CD4-positive, alpha-beta T cell treated with Interleukin-6 at 100 ng/mL for 8 hours (primary cell): ENCODE results near the gene BAG3.
"Not testable (repeated sequence)": the region's sequence is repeated elsewhere in the genome, so short reads cannot be mapped to it uniquely, and the experiment has no call there.

ENCODE experiments used
- DNase-seq: peaks from one replicate; pipeline ENCODE4 v3.0.0-alpha.2; 2020; ENCODE audit warnings: mixed read lengths, low spot score

The BAG3 gene

GRCh38 chr10:119694608-119695007, 43.4 kb downstream of the BAG3 start:
- no peak for DNase-seq

GRCh38 chr10:119700321-119700954, 49.3 kb downstream of the BAG3 start:
- no peak for DNase-seq

- no peak for DNase-seq
Observed at GRCh38 chr10:119701861-119702260, 50.7 kb downstream of the BAG3 start.

DNA sequence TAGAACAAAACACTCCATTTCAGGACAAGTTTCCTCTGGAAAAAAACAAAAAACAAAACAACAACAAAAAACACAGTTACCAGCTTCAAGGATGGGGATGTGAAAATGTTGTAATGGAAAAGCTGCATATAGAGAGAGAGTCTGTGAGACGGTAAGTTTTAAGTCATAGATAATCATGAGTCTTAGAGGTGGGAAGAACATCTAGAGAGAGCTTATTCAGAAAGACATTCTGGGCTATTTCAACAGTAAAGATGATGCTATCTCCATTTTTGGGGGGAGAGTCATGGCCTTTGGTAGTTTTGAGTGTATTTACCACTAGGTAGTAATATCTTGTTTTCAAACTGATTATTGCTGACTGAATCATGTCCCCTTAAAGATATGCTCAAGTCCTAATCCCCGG, 51.4 kb downstream of the BAG3 start:
- DNase-seq: no peak

- no peak for DNase-seq
Observed at GRCh38 chr10:119703903-119704508, 52.8 kb downstream of the BAG3 start.

GRCh38 chr10:119705434-119705831, 54.3 kb downstream of the BAG3 start:
- no peak for DNase-seq

- no peak for DNase-seq
Observed at GRCh38 chr10:119706521-119707278, 55.5 kb downstream of the BAG3 start.

DNA sequence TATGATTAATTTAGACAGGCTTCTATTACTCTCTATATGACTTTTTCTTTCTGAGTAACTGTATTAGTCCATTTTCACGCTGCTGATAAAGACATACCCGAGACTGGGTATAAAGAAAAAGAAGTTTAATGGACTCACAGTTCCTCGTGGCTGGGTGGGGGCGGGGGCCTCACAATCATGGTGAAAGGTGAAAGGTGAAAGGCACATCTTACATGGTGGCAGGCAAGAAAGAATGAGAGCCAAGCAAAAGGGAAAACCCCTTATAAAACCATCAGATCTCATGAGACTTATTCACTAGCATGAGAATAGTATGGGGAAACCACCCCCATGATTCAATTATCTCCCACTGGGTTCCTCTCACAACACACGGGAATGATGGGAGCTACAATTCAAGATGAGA, 56.2 kb downstream of the BAG3 start:
- DNase-seq: not testable (repeated sequence)

- not testable (repeated sequence) for DNase-seq
Observed at GRCh38 chr10:119710935-119711334, 59.8 kb downstream of the BAG3 start.

GRCh38 chr10:119713744-119714483, 62.7 kb downstream of the BAG3 start:
- no peak for DNase-seq

DNA sequence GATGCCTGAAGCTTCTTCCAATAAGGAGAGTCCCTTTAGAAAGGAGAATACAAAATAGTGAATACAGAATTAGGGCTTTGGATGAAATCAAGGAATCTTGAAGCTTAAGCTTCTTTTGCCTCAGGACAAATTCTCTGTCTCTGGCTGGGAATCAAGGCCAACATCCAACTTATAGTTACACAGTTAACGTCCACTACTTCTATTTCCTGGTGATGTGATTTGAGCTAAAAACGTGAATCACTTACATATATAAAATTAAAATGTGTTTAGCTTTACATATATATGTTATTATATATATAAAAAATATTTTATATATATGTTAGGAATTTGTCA, 63.3 kb downstream of the BAG3 start:
- DNase-seq: no peak

- DNase-seq: no peak
Observed at GRCh38 chr10:119715628-119716505, 64.7 kb downstream of the BAG3 start.

- no peak for DNase-seq
Observed at GRCh38 chr10:119723161-119723560, 72.0 kb downstream of the BAG3 start.

- no peak for DNase-seq
Observed at GRCh38 chr10:119723624-119724023, 72.4 kb downstream of the BAG3 start.

DNA sequence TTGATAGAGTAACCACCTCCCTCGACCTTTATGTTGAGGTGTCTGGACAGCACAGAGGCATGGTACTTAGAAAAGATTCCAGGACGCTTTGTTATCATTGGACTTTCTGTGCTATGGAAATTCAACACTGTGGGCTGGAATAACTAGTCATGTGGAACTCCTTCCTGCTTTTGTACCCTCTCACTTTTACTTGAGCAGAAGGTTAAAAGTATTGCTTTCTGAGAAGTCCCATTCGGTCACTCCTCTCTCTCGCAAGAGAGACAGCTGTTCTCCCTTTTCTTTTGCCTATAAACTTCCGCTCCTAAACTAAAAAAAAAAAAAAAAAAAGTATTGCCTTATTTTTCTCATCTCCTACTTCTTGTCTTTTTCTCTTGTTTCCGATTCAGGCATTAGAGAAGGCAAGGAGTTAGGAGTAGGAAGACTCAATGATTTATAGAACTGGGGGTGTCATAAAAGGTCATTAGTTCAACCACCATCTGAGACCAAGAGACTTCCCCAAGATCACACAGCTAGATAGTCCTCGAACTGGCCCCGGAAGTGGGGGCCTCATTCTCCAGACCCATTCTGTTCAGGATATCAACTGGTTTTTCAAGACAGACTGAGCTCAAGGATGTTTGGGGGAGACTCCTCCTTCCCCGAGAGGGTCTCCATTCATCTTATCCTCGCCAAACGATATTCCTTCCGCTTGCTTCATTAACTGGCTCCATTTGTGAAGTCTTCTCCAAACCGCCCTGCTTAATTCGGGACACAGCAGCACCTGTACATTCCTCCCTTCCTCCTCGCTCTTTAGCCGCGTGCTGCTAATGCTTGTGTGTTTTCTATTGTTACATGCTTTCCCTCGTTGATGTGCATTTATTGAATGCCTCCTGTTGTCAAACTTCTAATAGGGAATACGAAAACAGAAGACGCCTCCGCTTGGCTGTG, 73.7 kb downstream of the BAG3 start:
- DNase-seq: no peak

GRCh38 chr10:119725517-119725827, 74.3 kb downstream of the BAG3 start:
- no peak for DNase-seq

DNA sequence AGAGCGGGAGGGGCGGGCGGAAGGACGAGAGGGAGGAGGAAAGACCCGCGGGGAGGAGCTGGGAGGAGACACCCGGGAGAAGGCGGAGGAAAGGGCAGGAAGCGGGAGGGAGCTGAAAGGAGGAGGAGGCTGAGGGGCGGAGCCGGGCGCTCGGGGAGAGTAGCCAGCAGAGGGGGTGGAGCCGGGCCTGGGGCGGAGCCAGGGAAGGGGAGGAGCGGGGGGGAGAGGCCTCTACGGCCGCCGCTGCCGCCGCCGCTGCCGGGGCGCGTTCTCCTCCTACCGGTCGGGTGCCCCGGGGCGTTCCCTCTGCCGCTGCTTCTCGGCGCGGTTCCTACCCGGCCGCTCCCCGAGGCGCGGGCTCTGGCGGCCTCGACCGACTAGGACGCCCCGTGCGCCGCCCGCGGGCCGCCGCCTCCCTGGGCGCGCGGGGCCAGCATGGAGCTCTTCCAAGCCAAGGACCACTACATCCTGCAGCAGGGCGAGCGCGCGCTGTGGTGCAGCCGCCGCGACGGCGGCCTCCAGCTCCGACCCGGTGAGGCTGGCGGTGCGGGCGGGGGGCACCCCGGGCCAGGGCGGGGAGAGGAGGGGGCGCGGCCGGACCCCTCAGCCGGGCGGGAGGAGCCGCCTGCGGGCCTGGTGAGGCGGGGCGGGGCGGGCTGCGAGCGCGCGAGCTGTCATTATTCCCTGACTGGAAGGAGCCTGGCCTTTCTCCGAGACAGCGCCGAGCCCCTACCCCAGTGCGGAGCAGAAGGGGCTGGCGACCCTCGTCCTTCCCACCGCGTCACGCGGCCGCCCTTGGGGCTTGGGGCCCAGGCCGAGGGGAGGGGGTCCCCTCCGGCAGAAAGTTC, 74.9 kb downstream of the BAG3 start, which contains the start of gene INPP5F:
TSS of gene INPP5F (plus strand) at position 223 of the 848 bp plus-strand sequence. CDS start at position 436, 213 bp downstream.
- DNase-seq: peak; percentile 99

DNA sequence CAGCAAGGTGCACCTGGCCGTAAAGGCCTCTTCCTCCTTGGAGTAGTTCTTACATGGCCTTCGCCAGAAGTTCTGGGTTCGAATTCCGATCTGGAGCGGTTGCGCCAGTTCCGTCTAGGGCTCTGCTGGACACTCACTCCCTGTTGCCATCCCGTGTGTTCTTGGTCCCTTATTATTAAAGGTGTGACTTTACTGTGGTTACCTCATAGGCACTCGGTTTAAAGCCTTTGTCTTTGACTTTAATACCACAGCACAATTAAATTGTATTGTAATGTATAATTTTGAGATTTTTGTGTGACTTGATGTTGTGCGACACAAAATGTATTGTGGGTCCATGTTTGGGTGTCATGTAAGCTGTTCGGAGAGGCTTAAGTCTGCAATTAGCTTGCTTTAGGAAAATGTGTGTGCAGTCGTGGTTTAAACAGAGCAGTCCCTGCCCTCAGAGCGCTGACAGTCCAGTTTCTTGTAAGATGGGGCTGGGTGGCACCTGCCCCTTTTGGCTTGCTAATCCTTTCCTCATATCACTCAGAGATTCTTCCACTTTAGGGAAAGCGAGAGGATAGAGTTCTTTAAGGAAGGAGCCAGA, 75.6 kb downstream of the BAG3 start:
- no peak for DNase-seq
